Suppressor macrophage (primary cell): Measurements from ENCODE around the gene NEK7.
"Not testable (repeated sequence)": the region's sequence is repeated elsewhere in the genome, so short reads cannot be mapped to it uniquely, and the experiment has no call there.

Experiments used
- DNase-seq, 4 experiments: peaks; one replicate each; pipeline ENCODE4 v3.0.0-alpha.2; 2020 to 2022
- total RNA-seq, 17 experiments: gene quantifications; one replicate each; lab custom pipeline; 2026; ENCODE audit warnings: mixed read lengths in 6 of 17, inconsistent platforms in 3 of 17; lab: John Stamatoyannopoulos, UW

Gene NEK7
- total RNA-seq: 57.8 to 142 (median 103) reads per million in 17 experiments

DNA sequence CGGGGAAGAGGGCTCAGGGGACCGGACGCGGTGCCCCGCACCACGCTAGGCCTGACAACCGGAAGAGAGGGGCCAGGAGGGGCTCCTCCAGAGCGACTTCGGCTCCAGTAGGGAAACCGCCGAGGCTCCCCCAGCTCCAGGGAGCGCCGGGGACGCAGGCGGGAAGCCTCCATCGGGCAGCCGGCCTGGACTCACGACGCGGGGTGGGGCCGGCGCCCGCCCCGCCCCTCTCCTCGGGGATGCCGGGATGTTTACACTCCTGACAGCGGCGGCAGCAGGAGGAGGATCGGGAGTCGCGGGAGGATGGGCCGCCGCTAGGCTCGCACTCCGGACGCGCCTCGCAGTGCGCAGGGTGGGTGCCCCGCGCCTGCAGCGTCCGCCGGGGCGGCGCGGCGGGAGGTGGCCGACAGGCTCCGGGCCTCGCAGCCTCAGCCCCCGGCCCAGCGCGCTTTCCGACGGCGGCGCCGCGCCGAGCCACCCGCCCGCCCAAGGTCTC is at the start of gene NEK7:
Gene NEK7, plus strand, starts transcription at position 254 of the 496 bp plus-strand sequence. CDS start 75,583 bp downstream, outside the sequence.
- DNase-seq: peak; percentile 88 to 95 (median 92)

DNA sequence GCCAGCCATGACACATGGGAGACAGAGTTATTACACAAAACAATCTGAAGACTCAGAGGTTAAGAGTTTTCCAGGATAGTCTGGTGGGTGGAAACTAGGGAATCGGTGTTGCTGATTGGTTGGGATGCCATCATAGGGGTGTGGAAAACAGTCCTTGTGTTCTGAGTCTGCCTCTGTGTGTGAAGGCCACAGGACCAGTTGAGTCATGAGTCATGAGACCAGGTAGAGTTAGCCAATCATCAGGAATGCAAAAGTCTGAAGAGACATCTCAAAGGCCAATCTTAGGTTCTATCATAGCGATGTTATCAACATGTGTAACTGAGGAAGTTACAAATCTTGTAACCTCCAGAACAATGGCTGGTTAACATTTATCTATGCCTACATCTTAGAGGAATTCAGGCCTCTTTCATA is 49.7 kb upstream of the NEK7 start:
- DNase-seq: no peak

DNA sequence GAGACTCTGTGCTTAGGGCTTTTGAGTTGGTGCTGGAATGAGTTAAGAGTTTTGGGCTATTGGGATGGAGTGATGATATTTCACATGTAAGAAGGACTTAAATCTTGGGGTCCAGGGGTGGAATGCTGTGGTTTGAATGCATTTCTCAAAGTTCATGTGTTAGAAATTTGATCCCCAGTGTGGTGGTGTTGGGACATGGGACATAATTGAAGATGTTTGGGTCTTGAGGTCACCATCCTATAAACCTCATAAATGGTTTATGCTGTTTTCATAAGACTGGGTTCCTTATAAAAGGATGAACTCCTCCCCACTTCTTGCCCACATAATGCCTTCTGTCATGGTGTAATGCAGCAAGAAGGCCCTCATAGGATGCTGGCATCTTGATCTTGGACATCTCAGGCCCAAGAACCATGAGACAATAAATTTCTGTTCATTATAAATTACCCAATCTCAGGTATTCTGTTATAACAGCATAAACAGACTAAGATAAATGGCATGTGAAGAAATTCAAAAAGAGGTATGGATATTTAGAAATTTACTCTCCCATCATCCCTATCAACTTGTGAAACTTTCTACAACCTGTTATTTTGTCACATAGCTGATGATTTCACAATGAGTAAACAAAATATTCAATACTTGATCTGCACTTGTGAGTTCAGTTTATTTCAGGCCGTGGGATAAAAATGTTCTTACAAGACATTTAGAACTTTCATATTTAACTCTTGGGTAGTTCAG is 48.0 kb upstream of the NEK7 start:
- no peak for DNase-seq

DNA sequence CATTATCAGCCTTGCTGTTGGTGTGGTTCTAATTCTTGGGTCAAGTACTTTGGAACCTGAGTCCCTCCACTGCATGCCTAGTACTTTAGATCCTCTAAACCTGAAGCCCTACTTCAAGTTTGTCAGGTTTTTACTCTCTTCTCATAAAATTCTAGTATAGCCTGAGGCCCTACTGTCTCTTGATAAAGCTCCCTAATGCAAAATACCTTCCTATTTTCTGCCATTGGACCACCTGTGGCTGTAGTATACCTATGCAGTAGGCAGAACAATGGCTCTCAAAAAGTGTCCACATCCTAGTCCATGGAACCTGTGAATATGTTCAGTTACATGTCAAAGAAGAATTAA is 47.5 kb upstream of the NEK7 start:
- no peak for DNase-seq

DNA sequence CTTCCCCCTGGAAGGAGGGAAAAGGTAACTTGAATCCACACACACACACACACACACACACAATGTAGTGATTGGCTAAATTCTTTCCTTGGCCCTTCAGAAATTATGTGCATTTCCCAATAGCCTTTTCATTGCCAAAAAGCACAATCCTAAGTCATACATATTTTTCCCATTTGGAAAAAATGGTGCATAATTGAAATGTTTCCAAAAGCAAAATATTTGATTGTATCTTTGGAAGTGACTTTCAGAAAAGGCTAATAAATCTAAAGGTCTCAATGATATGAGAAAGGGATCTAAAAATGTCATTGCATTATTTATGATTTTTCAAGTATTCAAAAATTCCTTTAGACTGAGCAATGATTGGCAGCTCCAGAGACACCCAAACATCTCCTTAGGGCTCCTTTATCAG is 43.5 kb upstream of the NEK7 start:
- DNase-seq: no peak

DNA sequence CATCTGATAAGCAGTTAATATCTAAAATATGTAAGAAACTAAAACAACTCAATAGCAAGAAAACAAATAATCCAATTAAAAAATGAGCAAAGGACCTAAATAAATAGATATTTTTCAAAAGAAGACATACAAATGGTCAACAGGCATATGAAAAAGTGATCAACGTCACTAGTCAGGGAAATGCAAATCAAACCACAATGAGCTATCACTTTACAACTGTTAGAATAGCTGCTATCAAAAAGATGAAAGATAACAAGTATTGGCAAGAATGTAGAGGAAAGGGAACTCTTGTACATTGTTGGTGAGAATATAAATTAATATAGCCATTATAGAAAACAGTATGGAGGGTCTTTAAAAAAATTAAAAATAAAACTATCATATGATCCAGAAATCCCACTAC is 40.7 kb upstream of the NEK7 start:
- no peak for DNase-seq

DNA sequence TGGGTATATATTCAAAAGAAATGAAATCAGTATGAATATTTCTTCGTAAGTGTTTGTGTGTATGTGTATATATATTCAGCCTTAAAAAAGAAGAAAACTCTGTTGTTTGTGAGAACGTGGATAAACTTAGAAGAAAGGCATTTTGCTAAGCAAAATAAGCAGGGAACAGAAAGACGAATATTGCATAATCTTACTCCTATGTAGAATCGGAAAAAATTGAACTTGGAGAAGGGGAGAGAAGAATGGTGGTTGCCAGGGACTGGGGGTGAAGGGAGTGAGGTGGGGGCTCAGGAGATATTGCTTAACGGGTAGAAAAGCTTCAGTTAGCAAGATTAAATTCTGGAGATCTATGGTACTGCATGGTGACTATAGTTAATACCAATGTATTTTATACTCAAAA is 40.3 kb upstream of the NEK7 start:
- no peak for DNase-seq

DNA sequence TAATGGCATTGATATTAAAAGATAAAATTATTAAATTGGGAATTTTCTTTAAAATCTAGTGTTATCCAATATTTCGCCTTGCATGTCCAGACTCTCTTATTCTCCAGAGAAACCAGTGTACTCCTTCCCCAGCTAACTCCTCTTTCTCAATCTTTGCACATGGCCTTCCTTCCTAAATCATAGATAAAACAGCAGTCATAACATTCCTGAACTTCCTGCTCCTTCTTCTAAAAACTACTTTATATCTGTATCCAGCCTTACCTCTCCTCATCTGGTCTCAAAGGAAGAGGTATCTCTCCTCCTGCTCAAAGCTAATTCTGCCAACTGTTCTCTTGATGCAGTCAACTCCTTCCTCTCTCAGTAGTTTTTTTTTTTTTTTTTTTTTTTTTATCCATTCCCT is 39.5 kb upstream of the NEK7 start:
- no peak for DNase-seq

DNA sequence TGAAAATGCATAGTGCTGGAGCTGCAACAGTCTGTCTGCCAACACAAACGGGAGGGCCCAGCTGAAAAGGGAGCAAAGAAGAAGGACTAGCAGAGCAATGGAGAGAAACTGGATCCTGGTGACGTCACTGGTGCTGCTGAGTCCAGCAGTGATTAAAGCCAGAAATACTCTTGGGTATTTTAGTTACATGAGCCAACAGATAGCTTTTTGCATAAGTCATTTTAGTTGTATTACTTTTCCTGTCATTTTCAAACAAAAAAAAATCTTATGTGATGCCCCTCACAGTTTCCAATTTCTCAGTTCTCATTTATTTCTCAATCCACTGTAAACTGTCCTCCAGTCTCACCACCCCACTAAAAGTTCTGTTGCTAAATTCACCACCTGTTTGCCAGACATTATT is 38.7 kb upstream of the NEK7 start:
- DNase-seq: no peak

DNA sequence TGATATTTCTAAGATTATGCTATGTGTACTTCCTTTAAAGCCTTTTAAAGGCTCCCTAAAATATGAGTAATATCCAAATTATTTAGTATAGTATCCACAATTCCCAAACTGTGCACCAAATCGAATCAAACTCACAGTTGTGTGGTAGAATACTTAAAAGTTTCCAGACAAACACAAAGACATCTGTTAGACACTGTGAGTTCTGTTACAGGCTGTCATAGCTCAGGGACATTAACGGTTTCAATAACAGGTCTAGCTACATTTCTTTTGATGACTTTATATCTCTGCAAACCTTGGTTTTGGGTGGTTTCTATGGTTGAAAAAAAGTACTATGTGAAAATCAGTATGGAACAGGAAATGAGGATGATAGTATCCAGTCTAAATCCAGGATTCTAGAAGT is 36.9 kb upstream of the NEK7 start:
- no peak for DNase-seq

DNA sequence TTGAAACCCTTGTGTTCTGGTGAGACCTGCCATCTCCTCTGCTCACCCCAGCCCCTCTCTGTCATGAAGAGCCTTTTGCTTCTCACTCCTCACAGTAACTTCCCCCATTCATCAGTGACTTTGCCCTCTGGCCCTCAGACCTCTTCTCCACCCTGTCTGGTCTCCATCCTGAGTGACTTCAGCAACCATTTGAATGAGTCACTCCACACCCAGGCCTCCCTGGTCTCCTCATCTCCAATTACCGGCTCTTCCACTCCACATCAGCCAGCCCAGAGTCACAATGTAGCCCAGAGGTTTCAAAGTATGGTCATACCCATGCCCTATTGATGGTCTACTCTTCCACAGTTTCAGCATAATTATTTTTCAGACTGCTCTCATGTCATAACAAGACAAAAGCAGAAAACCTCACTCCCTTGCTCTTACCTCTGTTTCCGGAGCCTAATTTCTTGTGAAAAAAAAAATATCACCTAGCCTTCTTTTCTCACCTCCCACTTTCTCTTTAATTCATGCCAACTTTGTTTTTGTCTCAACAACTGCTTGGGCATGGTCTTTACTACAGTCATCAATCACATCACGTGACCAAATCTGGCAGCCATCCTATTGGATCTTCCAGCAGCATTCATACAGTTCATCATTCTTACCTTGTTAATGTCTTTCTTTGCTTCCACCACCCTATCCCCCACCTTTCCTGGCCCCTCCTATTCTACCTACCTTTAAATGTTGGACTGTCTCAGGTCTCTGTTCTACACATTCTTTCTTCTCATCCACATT is 35.6 kb upstream of the NEK7 start:
- peak in 2 of 4 experiments; percentile 4 to 7 for DNase-seq

DNA sequence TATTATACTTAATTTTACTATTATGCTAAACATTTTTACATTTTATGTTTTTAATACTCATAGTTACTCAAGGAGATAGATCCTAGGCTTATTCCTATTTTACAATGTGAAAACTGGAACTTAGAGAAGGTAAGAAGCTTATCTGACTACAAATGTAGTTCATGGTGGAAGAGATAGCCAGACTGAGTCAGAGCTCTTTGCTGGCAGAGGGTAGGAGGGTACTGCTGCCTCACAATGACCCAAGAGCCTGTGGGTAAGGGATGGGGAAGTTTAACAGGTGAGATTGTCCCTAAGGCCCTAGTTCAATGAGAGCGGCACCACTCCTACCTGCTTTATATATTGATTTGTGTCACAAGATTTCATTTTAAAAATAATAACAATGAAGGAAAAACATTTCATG is 34.1 kb upstream of the NEK7 start:
- no peak for DNase-seq

DNA sequence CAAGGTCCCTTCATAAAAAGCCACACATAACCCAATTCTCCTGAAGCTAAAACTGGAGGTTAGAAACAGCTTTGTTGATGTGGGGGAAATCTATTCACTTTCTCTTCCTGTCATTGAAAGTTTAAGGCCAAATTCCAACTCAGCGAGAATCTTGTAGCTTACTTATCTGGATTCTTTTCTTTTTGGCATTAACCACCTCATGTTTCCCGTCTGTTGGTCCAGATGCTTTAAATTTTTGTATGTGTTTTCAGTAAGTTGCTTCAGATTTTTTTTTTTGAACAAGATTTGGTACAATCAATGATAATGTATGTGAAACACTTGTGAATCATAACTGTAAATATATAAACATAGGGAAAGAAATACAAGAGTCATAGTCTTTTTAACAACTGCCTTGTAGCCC is 33.7 kb upstream of the NEK7 start:
- no peak for DNase-seq

DNA sequence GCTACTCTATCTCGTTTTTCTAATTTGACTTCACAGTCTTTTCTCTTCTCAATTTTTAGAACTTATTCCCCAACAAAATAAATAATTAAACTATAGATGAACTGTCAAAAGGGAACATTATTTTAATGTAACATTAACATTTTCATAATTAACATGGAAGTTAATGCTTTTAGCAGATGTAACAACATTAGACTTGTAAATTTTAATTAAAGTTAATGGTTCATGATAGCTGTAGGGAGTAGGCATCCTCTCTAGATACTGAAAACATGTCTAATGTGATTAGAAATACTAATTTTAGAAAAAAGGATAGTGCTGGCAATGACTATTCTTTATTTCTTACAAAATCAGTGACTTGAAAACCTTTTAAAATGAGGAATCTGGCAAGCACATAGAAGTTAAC is 32.1 kb upstream of the NEK7 start:
- no peak for DNase-seq

DNA sequence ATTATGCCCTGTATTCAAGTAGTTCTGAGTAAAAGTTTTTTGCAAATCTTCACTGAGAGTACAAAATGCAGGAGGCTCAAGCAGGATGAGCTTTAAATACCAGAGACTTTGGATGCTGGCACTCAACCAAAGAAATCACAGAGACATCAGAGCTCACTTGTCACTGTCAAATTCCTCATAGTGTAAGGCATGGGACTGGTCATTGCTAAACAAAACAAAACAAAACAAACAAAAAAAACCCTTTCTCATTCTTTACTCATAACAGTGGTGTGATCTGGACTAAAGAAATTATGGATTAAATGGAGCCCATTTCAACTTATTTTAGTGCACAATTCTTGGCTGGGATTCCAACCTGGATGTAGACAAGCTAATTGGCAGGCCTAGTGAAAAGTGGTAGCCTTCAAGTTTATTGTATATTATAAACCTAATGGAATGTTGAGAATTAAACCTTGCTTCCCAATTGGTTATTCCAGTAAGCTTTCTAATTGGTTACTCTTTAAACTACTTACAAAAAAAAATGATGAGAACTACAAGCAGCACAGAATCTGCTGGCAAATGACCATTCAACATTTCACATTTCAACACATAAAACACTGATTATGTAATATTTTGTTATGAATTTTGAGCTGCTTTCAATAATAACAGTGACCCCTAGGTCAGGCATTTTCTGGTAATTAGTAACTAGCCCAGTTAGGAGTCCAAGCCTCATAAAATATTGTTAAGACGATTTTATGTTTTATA is 30.6 kb upstream of the NEK7 start:
- no peak for DNase-seq

DNA sequence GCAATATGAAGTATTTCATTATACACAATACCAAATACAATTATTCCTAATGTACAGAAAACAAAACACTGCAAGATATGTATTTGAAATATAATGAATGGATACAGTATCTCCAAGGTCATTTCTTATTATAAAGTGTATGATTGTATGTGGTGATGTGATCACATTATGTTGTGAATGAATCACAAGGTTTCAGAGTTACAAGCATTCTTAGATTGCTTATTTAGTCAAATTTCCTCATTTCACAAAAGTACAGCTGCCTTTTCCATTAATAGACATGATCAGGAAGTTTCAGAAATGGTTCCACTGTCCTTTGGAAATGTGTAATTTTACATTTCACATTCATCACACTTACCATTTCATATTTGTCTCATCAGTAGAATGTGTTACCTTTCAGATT is 28.3 kb upstream of the NEK7 start:
- peak in 2 of 4 experiments; percentile 61 to 70 for DNase-seq

DNA sequence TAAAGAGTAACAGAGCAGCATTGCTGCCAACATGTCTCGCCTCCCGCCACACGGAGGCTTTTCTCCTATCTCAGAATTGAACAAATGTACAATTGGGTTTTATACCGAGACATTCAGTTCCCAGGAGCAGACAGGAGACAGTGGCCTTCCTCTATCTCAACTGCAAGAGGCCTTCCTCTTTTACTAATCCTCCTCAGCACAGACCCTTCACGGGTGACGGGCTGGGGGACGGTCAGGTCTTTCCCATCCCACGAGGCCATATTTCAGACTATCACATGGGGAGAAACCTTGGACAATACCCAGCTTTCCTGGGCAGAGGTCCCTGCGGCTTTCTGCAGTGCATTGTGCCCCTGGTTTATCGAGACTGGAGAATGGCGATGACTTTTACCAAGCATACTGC is 26.7 kb upstream of the NEK7 start:
- not testable (repeated sequence) for DNase-seq

DNA sequence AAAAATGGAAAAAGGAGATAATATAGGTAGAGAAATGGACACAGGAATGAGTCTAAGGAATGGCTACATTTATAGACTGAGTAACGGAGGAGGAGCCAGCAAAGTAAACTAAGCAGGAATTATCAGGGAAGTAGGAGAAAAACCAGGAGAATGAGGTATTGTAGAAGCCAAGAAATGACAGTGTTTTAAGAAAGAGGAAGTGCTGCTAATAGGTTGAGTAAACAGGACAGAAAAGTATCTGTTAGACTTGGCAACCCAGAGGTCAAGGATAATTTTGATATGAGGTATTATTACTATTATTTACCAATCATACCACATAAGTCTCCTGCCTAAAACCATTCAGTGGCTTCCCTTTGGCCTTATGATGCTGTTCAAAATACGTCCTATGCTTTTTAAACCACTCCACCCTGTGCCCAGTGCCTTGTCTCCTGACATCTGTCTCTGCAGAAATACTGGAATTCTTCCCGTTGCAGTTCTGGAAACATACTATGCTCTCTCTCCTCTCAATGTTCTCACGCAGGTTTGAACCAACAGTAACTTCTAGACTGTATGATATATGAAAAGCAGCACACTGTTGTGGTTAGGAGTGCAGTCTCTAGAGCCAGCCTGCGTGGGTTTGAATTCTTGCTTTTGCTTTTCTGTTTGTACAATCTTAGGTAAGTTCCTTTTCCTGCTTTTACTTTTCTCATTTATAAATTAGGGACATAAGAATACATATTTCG is 24.6 kb upstream of the NEK7 start:
- DNase-seq: peak in 2 of 4 experiments; percentile 18 to 28

DNA sequence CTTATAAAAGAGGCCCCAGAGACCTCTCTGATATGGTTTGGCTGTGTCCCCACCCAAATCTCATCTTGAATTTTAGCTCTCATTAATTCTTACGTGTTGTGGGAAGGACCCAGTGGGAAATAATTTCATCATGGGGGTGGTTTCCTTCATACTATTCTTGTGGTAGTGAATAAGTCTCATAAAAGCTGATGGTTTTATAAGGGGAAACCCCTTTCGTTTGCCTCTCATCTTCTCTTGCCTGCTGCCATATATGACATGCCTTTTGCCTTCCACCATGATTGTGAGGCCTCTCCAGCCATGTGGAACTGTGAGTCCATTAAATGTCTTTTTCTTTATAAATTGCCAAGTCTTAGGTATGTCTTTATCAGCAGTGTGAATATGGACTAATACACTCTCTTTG is 22.5 kb upstream of the NEK7 start:
- no peak for DNase-seq

DNA sequence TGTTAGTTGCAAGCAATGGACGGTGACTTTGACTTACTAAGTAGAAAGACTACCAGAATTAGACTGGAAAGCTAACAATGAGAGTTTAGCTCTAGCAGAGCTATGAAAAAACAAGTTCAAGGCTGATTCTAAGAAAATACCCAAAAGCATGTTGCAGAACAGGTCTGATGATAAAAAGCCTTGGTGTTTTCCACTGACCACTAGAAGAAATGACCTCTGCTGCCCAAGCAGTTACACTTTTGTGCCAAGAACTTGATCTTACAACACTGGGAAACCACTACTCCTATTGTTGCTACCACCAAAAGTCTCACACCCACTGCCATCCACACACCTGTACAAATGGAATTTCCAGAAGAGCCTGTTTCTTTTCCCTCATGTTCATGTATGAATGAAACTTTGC is 21.4 kb upstream of the NEK7 start:
- DNase-seq: no peak

DNA sequence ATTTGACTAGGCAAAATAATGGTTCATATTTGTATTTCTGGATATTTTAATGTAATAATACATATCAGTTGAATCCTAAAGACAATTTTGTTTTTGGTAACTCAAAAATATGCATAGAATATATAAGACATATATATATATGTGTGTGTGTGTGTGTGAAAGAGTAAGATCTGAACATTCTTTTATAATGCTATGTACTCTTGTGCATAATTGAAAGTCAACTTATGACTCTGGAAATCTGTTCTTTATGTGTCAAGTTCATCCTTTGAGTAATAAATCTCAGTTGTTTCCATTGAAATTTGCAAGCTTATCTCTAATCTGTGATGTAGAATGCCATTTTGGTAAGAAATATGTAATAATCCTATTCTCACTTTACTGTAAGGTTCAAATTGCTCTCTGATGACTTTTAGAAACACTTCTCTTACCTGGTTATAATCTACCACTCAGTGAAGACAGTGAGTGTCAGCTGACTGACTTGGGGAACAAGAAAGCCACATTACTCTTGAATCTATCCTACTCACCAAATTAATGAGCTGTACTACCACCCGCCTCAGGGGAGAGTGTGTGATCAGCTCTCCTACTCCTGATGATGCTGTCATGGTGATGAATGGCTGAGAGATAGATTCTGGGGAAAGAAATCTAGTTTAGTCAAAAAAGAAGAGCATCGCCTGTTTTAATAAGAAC is 15.0 kb upstream of the NEK7 start:
- no peak for DNase-seq

DNA sequence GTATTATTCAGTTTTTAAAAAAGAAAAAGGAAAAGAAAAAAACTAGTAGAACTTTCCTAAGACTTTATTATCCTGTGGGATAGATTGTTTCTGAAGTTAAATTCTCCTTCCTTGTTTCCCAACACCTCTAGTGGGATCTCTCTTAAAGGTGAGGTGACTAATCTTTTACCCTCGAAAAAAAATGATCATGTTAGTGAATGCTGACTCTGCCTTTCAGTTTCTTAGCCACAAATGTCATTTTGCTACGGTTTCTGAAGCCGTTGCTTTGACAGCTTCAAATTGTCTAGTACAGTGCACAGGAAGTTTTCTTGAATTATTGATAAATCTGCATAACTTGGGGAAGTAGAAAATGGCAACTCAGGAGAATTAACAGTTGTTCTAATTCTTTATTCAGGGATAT is 13.0 kb upstream of the NEK7 start:
- DNase-seq: no peak
